ENCODE data around the gene SLC25A19. TPM values are rescaled to one million over a fixed set of nuclear protein-coding genes. Genes with fewer than 3 reads are reported as not detected.

The SLC25A19 gene
- total RNA-seq, 3 donors from 2014 or later (not counting 1 experiment from before 2014, with no cell fraction given): 12.1 to 17.7 (median 14.8) TPM

DNA sequence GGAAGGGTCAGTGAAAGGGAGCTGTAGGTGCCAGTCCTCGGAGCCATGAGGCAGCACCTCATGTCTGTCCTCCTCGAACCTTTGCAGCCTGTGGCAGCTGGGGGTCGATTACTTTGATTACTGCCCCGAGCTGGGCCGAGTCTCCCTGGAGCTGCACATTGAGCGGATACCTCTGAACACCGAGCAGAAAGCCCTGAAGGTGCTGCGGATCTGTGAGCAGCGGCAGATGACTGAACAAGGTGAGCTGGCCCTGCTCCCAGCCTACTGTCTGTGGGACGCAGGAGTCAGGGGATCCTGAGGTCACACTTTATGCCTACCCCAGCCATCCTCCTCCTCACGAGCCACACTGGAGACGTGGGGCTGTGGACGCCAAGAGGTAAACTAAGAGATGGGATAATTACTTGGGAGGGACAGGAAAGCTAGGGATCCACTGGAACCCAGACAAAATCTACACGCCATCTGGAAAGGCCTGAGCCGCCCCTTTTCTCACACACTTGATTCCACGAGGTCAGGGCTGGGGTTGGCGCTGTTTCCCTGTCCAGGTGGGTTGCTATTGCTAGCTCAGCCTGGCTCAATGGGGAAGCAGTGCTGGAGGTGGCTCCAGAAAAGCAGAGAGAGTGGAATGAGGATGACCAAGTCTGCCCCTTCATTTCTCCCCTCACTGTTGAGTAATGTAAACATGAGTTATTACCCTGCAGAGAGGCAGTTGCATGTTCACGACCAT lies 57.3 kb downstream of the SLC25A19 start:
- H3K36me3 Mint-ChIP-seq: no peaks in the 10 kb centered on the region
- intact Hi-C loops (cut with micrococcal nuclease): no loop called here

DNA sequence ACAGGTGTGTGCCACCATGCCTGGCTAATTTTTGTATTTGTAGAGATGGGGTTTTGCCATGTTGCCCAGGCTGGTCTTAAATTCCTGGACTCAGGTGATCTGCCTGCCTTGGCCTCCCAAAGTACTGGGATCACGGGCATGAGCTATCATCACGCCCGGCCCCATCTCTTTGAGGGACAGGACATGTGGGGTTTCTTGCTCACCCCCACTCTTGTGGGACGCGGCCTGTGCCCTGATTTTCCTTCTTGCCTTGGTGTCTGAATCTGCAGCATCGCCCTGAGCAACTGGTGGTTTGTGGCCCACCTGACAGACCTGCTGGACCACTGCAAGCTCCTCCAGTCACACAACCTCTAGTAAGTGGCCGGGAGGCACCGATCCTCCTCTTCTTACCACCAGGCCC lies 58.2 kb downstream of the SLC25A19 start:
- H3K9me3 ChIP-seq (ENCODE audit: control insufficient read depth, insufficient read depth, low read length): no peaks in the 10 kb centered on the region
- Mint-ChIP-seq H3K4me1 (no peaks in the 10 kb centered on the region), H3K27ac (no peak overlapping the region), H3K9me3 (no peaks in the 10 kb centered on the region), H3K4me3 (no peak overlapping the region), H3K27me3 (ENCODE audit: low read depth in 2 of 2) (no peaks in the 10 kb centered on the region), H3K36me3 (no peaks in the 10 kb centered on the region)
- no peak overlapping the region for H3K4me3 ChIP-seq (ENCODE audit: low read length)
- H3K27me3 ChIP-seq (ENCODE audit: control insufficient read depth, insufficient read depth, low read length): no peaks in the 10 kb centered on the region
- 97% methylated on average over 6 of the region's 8 CpGs for WGBS (ENCODE audit: insufficient coverage)
- ATAC-seq (no peak), DNase-seq (no peak)
- peaks cover 9% of the 10 kb centered on the region for H3K4me1 ChIP-seq (ENCODE audit: control insufficient read depth, insufficient read depth, low read length)
- H3K27ac ChIP-seq (ENCODE audit: low read length): no peak overlapping the region
- H3K36me3 ChIP-seq (ENCODE audit: control insufficient read depth, insufficient read depth, low read length): peaks cover 67% of the 10 kb centered on the region
- TF ChIP-seq, protein P1, sequence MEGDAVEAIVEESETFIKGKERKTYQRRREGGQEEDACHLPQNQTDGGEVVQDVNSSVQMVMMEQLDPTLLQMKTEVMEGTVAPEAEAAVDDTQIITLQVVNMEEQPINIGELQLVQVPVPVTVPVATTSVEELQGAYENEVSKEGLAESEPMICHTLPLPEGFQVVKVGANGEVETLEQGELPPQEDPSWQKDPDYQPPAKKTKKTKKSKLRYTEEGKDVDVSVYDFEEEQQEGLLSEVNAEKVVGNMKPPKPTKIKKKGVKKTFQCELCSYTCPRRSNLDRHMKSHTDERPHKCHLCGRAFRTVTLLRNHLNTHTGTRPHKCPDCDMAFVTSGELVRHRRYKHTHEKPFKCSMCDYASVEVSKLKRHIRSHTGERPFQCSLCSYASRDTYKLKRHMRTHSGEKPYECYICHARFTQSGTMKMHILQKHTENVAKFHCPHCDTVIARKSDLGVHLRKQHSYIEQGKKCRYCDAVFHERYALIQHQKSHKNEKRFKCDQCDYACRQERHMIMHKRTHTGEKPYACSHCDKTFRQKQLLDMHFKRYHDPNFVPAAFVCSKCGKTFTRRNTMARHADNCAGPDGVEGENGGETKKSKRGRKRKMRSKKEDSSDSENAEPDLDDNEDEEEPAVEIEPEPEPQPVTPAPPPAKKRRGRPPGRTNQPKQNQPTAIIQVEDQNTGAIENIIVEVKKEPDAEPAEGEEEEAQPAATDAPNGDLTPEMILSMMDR (IDR thresholded peaks at IDR 0.05): no peak
- intact Hi-C loops (cut with micrococcal nuclease): no loop called here

More for the DNA sequence above, 57.3 kb downstream of the SLC25A19 start:
- Histone ChIP-seq H3K36me3 (ENCODE audit: control insufficient read depth, insufficient read depth, low read length) (peaks cover 67% of the 10 kb centered on the region), H3K27me3 (ENCODE audit: control insufficient read depth, insufficient read depth, low read length) (no peaks in the 10 kb centered on the region), H3K4me1 (ENCODE audit: control insufficient read depth, insufficient read depth, low read length) (peaks cover 9% of the 10 kb centered on the region), H3K27ac (ENCODE audit: low read length) (no peak overlapping the region), H3K4me3 (ENCODE audit: low read length) (no peak overlapping the region), H3K9me3 (ENCODE audit: control insufficient read depth, insufficient read depth, low read length) (no peaks in the 10 kb centered on the region)
- TF ChIP-seq, protein P1 (IDR thresholded peaks at IDR 0.05): no peak
- Mint-ChIP-seq H3K27ac (no peak overlapping the region), H3K9me3 (no peaks in the 10 kb centered on the region), H3K4me1 (no peaks in the 10 kb centered on the region), H3K27me3 (ENCODE audit: low read depth in 2 of 2) (no peaks in the 10 kb centered on the region), H3K4me3 (no peak overlapping the region)
- 97% methylated on average over 16 of the region's 18 CpGs for WGBS (ENCODE audit: insufficient coverage)
- no peak for DNase-seq
- ATAC-seq: no peak

DNA sequence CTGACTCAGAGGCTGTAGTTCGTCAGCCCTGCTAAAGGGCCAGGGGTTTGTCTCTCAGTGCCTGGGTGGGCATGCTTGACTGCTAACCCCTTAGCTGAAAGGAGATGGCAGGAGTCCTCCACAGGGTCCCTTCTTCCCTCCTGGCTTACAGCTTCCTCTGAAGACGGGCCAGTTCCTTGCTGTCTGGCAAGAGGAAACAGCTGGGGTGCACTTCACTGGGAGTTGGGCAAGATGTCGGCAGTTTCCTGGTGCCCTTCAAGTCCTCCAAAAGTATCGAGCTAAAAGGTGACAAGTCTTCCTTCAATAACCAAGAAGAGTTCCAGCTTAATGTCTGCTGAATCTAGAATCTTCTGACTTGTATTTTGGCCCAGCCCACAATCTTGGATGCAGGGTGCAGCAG lies 60.4 kb downstream of the SLC25A19 start:
- Mint-ChIP-seq H3K4me3 (no peak overlapping the region), H3K27me3 (ENCODE audit: low read depth in 2 of 2) (no peaks in the 10 kb centered on the region), H3K36me3 (no peaks in the 10 kb centered on the region), H3K27ac (peak overlapping the region in 1 of 2 donors; percentile 18), H3K9me3 (no peaks in the 10 kb centered on the region), H3K4me1 (no peaks in the 10 kb centered on the region)
- Histone ChIP-seq H3K36me3 (ENCODE audit: control insufficient read depth, insufficient read depth, low read length) (peaks cover 67% of the 10 kb centered on the region), H3K27me3 (ENCODE audit: control insufficient read depth, insufficient read depth, low read length) (no peaks in the 10 kb centered on the region), H3K4me3 (ENCODE audit: low read length) (no peak overlapping the region), H3K27ac (ENCODE audit: low read length) (no peak overlapping the region), H3K9me3 (ENCODE audit: control insufficient read depth, insufficient read depth, low read length) (no peaks in the 10 kb centered on the region), H3K4me1 (ENCODE audit: control insufficient read depth, insufficient read depth, low read length) (peaks cover 9% of the 10 kb centered on the region)
- intact Hi-C loops (cut with micrococcal nuclease): no loop called here
- DNase-seq (no peak), ATAC-seq (no peak)
- TF ChIP-seq, protein P1 (IDR thresholded peaks at IDR 0.05): no peak
- WGBS (ENCODE audit: insufficient coverage): 83% methylated on average over 4 of the region's 4 CpGs

DNA sequence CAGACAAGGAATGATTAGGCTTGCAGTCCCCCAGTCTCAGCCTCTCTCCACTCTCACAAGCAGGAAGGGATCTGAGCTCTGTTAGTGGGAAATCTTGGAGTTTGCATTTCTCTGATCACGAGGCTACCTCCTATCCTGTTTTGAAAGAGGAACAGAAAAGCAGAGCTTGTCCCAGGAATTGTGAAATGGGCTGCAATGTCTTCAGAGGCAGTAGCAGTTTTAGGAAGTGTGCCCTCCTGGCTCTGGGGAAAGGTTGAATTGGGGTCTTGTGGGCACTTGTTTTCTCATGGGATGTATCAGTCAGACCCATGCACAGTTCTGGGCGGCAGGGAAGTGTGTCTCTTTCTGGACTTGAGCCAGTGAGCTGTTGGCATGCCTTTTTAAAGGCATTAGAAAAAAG lies 60.9 kb downstream of the SLC25A19 start:
- Histone ChIP-seq H3K36me3 (ENCODE audit: control insufficient read depth, insufficient read depth, low read length) (peaks cover 70% of the 10 kb centered on the region), H3K4me1 (ENCODE audit: control insufficient read depth, insufficient read depth, low read length) (peaks cover 9% of the 10 kb centered on the region), H3K27me3 (ENCODE audit: control insufficient read depth, insufficient read depth, low read length) (no peaks in the 10 kb centered on the region), H3K9me3 (ENCODE audit: control insufficient read depth, insufficient read depth, low read length) (no peaks in the 10 kb centered on the region), H3K4me3 (ENCODE audit: low read length) (no peak overlapping the region), H3K27ac (ENCODE audit: low read length) (no peak overlapping the region)
- WGBS (ENCODE audit: insufficient coverage): 73% methylated on average over 2 of the region's 2 CpGs
- ATAC-seq (no peak), DNase-seq (no peak)
- no peaks in the 10 kb centered on the region for H3K9me3 Mint-ChIP-seq
- intact Hi-C loops (cut with micrococcal nuclease): no loop called here
- no peak overlapping the region for H3K4me3 Mint-ChIP-seq
- no peaks in the 10 kb centered on the region for H3K4me1 Mint-ChIP-seq
- H3K27ac Mint-ChIP-seq: peak overlapping the region in 1 of 2 donors; percentile 18
- TF ChIP-seq, protein P1 (IDR thresholded peaks at IDR 0.05): no peak
- H3K27me3 Mint-ChIP-seq (ENCODE audit: low read depth in 2 of 2): no peaks in the 10 kb centered on the region
- no peaks in the 10 kb centered on the region for H3K36me3 Mint-ChIP-seq

Data from natural killer cell (primary cell).